GM19043 (cell line): ENCODE results near the gene CAMTA1.
"Not testable (repeated sequence)": the region's sequence is repeated elsewhere in the genome, so short reads cannot be mapped to it uniquely, and the experiment has no call there.

ENCODE experiments used
- ATAC-seq: cut with Tn5 transposase; IDR thresholded peaks from one replicate; pipeline ENCODE4 v1.9.1; 2021; ENCODE audit warnings: low read depth; ENCODE audit not compliant: unreplicated experiment

The CAMTA1 gene

DNA sequence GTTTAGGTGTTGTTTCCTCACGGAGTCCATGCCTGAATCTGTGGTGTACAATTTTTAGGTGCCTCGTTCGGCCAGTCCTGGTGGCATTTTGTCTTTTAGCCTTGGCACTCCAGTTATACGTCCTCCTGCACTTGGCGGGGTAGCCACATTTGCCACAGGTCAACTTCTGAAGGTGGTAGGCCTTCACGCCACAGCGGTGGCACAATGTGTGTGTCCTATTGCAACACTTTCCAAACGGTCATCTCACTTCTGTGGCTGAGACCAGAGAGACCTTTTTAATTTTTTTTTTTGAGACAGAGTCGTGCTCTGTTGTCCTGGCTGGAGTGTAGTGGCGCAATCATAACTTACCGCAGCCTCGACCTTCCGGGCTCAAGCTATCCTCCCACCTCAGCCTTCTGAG, 49.1 kb downstream of the CAMTA1 start:
- ATAC-seq, result no peak

GRCh38 chr1:6835139-6835538, 49.9 kb downstream of the CAMTA1 start:
- ATAC-seq, result no peak

DNA sequence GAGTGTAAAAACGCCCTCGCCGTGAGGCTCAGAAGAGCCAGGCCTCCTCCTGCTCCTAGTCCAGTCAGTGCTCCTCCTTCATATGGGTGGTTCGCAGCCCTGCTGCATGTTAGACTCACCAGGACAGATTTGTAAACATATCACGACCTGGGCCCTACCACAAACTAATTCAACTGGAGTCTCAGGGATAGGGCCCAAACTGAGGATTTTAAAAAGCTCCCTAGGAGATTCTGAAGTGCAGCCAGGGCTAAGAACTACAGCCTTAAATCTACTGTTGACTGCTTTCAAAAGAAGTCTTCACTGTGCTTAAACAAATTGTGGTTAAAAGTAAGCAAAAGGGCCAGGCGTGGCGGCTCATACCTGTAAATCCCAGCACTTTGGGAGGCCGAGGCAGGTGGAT, 57.0 kb downstream of the CAMTA1 start:
- no peak for ATAC-seq

- ATAC-seq, result not testable (repeated sequence)
These were observed 60.5 kb downstream of the CAMTA1 start for GRCh38 chr1:6845786-6846185.

GRCh38 chr1:6848816-6849215, 63.6 kb downstream of the CAMTA1 start:
- ATAC-seq, result no peak

GRCh38 chr1:6850537-6850936, 65.3 kb downstream of the CAMTA1 start:
- no peak for ATAC-seq

GRCh38 chr1:6852136-6852890, 67.1 kb downstream of the CAMTA1 start:
- ATAC-seq, result no peak

GRCh38 chr1:6854166-6854565, 68.9 kb downstream of the CAMTA1 start:
- no peak for ATAC-seq

GRCh38 chr1:6857831-6858230, 72.6 kb downstream of the CAMTA1 start:
- ATAC-seq, result no peak

GRCh38 chr1:6858596-6858995, 73.3 kb downstream of the CAMTA1 start:
- ATAC-seq, result no peak

DNA sequence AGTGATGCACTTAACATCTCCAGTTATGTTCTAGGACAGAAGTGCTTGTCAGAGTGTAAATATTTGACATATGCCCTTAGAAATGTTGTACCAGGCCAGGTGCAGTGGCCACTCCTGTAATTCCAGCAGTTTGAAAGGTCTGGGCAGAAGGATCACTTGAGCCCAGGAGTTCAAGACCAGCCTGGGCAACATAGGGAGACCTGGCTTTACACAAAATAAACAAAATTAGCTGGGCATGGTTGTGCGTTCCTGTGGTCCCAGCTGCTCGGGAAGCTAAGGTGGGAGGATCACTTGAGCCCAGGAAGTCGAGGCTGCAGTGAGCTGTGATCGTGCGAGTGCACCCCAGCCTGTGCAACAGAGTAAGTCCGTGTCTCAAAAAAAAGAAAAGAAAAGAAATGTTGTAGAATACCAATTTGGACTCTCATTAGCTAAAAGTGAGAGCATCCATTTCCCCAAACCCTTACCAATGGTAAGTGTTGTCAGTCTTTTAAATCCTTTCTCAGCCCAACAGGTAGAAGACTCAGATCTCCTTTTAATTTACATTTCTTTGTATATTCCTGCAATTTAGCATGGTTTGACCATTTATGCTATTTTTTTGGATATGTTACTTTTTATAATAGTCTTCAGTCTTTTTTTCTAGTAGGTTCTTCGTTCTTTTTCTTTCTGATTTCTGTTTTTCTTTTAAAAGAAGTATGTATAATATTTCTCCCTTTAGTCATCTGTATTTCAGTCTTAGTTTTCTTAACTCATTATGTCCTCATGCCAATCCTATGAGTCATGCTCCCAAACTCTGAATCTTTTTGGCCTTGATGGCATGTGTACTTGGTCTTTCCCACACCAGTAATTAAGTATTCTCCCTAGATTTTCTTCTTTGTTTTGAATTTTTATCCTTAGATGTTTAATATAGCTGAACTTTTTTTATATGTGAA, 74.4 kb downstream of the CAMTA1 start:
- no peak for ATAC-seq

GRCh38 chr1:6860401-6860800, 75.1 kb downstream of the CAMTA1 start:
- no peak for ATAC-seq

DNA sequence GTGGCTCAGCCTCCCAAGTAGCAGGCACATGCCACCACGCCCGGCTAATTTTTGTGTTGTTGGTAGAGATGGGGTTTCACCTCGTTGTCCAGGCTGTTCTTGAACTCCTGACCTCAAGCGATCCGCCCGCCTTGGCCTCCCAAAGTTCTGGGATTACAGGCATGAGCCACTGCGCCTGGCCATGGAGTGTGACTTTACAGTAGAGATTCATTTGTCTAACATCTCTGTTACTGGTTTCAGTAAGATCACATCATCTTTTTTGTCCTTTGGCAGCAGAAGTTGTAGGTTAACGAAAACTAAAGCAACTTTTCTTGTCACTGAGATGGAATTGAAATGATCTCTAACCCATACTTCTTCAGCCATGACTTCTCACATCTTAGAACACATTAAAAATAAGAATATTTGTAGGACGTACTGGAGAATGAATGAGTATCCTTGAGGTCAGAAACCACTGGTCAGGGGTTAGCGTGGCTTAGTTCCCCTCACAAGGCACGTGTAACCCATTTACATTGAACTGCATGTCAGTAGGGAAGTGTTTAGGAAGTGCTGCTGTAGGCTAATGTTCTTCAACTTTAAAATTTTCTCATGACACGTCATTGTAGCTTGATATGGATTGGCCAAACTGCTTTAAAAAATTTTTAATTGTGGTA, 75.9 kb downstream of the CAMTA1 start:
- ATAC-seq, result no peak

DNA sequence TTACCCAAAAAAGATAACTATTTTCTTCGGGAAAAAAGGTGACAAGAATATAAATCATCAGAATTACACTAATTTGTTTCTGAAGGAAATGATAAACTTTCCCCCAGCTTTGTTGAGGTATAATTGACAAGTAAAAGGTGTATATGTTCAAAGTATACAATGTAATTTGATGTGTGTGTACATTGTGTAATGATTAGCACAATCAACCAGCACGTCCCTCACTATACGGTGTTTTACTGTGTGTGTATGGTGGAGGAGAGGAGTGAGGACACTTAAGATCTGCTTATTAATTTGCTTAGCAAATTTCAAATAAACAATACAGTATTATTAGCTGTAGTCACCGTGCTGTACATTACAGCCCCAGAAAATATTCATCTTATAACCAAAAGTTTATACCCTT, 77.7 kb downstream of the CAMTA1 start:
- no peak for ATAC-seq

GRCh38 chr1:6864166-6864565, 78.9 kb downstream of the CAMTA1 start:
- ATAC-seq, result no peak

DNA sequence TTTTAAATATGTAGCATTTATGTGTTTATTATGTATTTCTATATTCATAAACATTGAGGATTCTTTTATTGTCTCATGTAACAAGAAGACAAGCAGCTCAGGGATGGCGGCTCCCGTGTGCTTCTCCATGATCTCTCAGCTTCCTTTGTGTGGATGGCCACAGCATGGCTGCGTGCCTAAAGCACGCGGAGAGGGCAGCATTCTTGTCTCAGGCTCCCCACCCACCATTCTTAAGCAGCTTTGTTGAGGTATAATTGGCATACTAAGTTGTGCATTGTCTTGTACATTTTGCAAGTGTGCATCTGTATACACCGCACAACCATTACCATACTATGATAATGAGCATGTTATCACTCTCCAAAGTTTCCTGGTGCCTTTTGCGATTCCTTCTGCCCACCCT, 81.6 kb downstream of the CAMTA1 start:
- no peak for ATAC-seq

DNA sequence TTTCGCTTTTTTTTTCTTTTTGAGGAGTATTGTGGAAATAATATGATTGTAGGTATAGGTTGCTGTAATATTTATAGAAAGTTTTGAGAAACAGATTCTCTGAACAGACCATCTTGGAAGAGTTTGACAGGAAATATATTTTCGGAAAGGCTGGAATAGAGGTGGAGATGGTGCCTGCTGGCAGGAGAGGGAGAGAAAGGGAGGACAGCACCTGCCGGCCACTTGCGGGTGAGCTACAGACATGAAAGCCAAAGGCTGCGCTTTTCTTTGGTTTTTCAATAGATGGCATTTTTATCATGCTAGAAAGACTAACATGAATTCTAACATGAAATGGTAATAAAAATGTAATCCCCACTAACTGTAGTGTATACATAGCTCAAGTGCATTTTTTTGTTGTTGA, 82.1 kb downstream of the CAMTA1 start:
- ATAC-seq, result no peak

DNA sequence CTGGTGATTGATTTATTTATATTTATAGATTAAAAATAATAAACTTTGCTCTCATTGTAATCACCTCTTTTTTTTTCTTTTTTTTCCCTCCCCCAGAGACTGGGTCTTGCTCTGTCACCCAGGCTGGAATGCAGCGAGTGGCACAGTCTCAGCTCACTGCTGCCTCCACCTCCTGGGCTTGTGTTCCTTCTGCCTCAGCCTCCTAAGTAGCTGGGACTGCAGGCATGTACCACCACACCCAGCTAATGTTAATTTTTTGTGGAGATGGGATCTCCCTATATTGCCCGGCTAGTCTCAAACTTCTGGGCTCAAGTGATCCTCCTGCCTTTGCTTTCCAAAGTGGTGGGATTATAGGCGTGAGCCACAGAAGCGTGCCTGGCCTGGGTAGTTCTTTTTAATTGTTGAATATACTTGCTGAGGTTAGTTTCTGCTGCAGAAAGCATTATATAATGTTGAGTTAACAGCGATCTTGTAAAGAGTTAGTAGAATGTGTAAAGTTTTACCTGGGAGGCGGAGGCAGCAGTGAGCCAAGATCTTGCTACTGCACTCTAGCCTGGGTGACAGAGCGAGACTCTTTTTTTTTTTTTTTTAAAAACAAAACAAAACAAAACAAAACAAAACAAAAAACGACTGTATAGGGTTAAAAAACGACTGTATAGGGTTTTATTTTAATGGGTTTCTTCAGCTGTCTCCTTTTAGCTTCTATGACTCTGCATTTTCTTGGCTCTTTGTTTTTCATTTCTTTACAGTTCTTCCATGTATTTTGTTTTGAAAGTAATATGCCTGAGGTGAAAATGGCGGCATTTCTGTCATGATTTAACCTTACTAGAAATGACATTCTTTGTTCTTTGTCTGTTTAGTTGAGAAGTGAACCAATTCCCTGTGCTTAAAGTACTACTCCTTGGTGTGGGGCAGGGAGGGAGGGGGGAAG, 82.7 kb downstream of the CAMTA1 start:
- no peak for ATAC-seq

DNA sequence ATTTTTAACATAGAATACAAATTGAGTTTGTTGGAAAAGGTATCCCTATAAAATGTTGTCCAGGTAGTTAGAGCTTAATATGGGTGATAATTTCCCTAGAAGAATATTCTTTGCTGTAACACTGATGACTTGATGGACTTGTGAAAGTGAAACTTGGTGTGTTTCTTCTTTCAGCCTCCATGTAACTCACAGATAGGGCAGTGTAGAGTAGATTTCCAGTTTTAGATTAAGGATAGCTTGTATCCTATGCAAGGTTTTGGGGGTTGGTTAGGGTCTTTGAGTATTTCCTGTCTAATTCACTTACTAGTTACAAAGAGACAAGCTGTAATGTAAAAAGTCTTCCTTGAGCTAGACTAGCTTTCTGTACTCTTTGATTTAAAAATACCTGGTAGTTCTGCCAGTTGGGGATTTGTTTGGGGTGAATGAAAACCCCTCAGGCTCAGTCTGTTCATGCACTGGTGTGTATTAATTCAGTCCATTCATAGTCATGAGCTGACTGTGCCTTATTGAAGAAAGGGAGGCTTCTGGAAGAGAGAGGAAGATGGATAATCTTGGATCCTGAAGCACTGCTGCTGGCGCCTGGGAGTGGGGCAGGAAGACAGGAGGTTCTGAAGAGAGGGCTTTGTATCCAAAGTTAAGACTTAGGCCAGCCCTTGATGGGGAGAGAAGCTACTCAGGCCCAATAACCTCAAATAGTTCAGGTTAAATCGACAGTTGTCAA, 83.6 kb downstream of the CAMTA1 start:
- no peak for ATAC-seq

- no peak for ATAC-seq
These were observed 84.3 kb downstream of the CAMTA1 start for GRCh38 chr1:6869545-6869944.
